IMR-90 (cell line): ENCODE results near the gene MOB3A. TPM values are rescaled to one million over a fixed set of nuclear protein-coding genes. Genes with fewer than 3 reads are reported as not detected.
"Not testable (repeated sequence)": the region's sequence is repeated elsewhere in the genome, so short reads cannot be mapped to it uniquely, and the experiment has no call there.

Experiments
- ATAC-seq: fragments of 200-7000 bp; cut with Tn5 transposase; 2 replicates; pipeline ENCODE4 v1.9.1; 2020; ENCODE audit warnings: low read depth, mild to moderate bottlenecking, moderate library complexity
- BruUV-seq: library from RNA; stranded (reverse); fragments of 400-500 nt; replicated peaks from 2 replicates; lab custom pipeline; 2021; lab: Mats Ljungman, UMichigan
- CTCF ChIA-PET: fragments of 300-600 bp; formaldehyde crosslinking; extraction: SDS; loops from one replicate; lab custom pipeline; 2021; ENCODE audit warnings: antibody characterized with exemption; lab: Yijun Ruan, JAX
- POLR2A ChIA-PET: fragments of 300-600 bp; sonication (Branson Sonifier 250); formaldehyde crosslinking; loops from one replicate; lab custom pipeline; 2022; ENCODE audit warnings: antibody characterized with exemption; ENCODE audit not compliant: unreplicated experiment; lab: Charles Lee
- DNase-seq: peaks from one replicate; pipeline ENCODE4 v3.0.0; 2013
- H2AFZ ChIP-seq: replicated peaks from 2 replicates; pipeline ENCODE3; 2013; ENCODE audit warnings: low read length, mild to moderate bottlenecking; ENCODE audit not compliant: poor library complexity
- H2AK5ac ChIP-seq: 2 replicates; pipeline ENCODE4 v1.6.1; 2013; ENCODE audit warnings: low read depth, low read length, inconsistent platforms
- H2AK9ac ChIP-seq: replicated peaks from 2 replicates; pipeline ENCODE3; 2013; ENCODE audit warnings: mild to moderate bottlenecking, low read depth, low read length, moderate library complexity; ENCODE audit not compliant: poor library complexity
- H2BK120ac ChIP-seq: 2 replicates; pipeline ENCODE4 v1.6.1; 2013; ENCODE audit warnings: low read depth, low read length, inconsistent platforms
- H2BK15ac ChIP-seq: 3 replicates; pipeline ENCODE4 v1.6.1; 2013; ENCODE audit warnings: low read depth, low read length, inconsistent platforms
- H2BK20ac ChIP-seq: 2 replicates; pipeline ENCODE4 v1.6.1; 2013; ENCODE audit warnings: low read depth, mild to moderate bottlenecking, inconsistent platforms, low read length, moderate library complexity
- H2BK5ac ChIP-seq: 2 replicates; pipeline ENCODE4 v1.6.1; 2013; ENCODE audit warnings: mild to moderate bottlenecking, low read depth, low read length, inconsistent platforms; ENCODE audit not compliant: poor library complexity, severe bottlenecking
- H3K14ac ChIP-seq: replicated peaks from 2 replicates; pipeline ENCODE4 v1.6.1; 2013; ENCODE audit warnings: low read depth, low read length, inconsistent platforms
- H3K18ac ChIP-seq: 2 replicates; pipeline ENCODE4 v1.6.1; 2013; ENCODE audit warnings: low read depth, low read length, control low read depth
- H3K23ac ChIP-seq: 2 replicates; pipeline ENCODE4 v1.6.1; 2013; ENCODE audit warnings: low read depth, low read length, inconsistent platforms
- H3K27ac ChIP-seq: 2 replicates; pipeline ENCODE4 v1.5.1; 2013; ENCODE audit warnings: mild to moderate bottlenecking, control low read depth, low read length; ENCODE audit not compliant: insufficient read depth
- H3K27me3 ChIP-seq: 2 replicates; pipeline ENCODE4 v1.6.1; 2013; ENCODE audit warnings: low read length; ENCODE audit not compliant: control insufficient read depth, insufficient read depth
- H3K36me3 ChIP-seq: 2 replicates; pipeline ENCODE4 v1.6.1; 2013; ENCODE audit warnings: low read length, mixed read lengths; ENCODE audit not compliant: control insufficient read depth, insufficient read depth
- H3K4ac ChIP-seq: 2 replicates; pipeline ENCODE4 v1.6.1; 2013; ENCODE audit warnings: low read depth, low read length, inconsistent platforms
- H3K4me1 ChIP-seq: 2 replicates; pipeline ENCODE4 v1.6.1; 2013; ENCODE audit warnings: low read length, mixed read lengths; ENCODE audit not compliant: control insufficient read depth, insufficient read depth
- H3K4me2 ChIP-seq: 2 replicates; pipeline ENCODE4 v1.6.1; 2013; ENCODE audit warnings: low read depth, mild to moderate bottlenecking, control low read depth, low read length, moderate library complexity
- H3K4me3 ChIP-seq: 2 replicates; pipeline ENCODE4 v1.5.1; 2013; ENCODE audit warnings: low read depth, mild to moderate bottlenecking, control low read depth, low read length, moderate library complexity; ENCODE audit not compliant: insufficient read depth
- H3K56ac ChIP-seq: 2 replicates; pipeline ENCODE4 v1.6.1; 2013; ENCODE audit warnings: low read length, inconsistent platforms; ENCODE audit not compliant: insufficient read depth; ENCODE audit errors: extremely low read depth
- H3K79me1 ChIP-seq, 2 experiments: 2 replicates each; pipeline ENCODE4 v1.6.1; 2013; ENCODE audit warnings: low read length in 2 of 2, inconsistent platforms in 1 of 2, low read depth in 1 of 2
- H3K9ac ChIP-seq: 2 replicates; pipeline ENCODE4 v1.6.1; 2013; ENCODE audit warnings: low read depth, low read length, control low read depth
- H3K9me1 ChIP-seq: 2 replicates; pipeline ENCODE4 v1.6.1; 2013; ENCODE audit warnings: low read length, inconsistent platforms; ENCODE audit not compliant: insufficient read depth
- H3K9me3 ChIP-seq: 2 replicates; pipeline ENCODE4 v1.6.1; 2013; ENCODE audit warnings: low read length; ENCODE audit not compliant: control insufficient read depth, insufficient read depth
- H4K20me1 ChIP-seq: 2 replicates; pipeline ENCODE4 v1.6.1; 2013; ENCODE audit warnings: low read length, inconsistent platforms; ENCODE audit not compliant: insufficient read depth
- H4K5ac ChIP-seq: 2 replicates; pipeline ENCODE4 v1.6.1; 2013; ENCODE audit warnings: mild to moderate bottlenecking, low read depth, low read length, control low read depth
- H4K8ac ChIP-seq, 2 experiments: 2 replicates each; pipeline ENCODE4 v1.6.1; 2013; ENCODE audit warnings: low read depth in 2 of 2, low read length in 2 of 2, control low read depth in 1 of 2, inconsistent platforms in 1 of 2
- H4K91ac ChIP-seq: 2 replicates; pipeline ENCODE4 v1.6.1; 2013; ENCODE audit warnings: low read depth, low read length, inconsistent platforms; ENCODE audit not compliant: insufficient read depth
- BHLHE40 ChIP-seq: fragments of 150-350 bp; IDR thresholded peaks from 2 replicates; pipeline ENCODE4 v1.6.1; 2016; ENCODE audit warnings: mild to moderate bottlenecking, low read depth, low read length
- CEBPB ChIP-seq: IDR thresholded peaks from 2 replicates; pipeline ENCODE4 v1.6.1; 2012; ENCODE audit warnings: low read depth, low read length, improper control_type of control experiment
- WGBS, 2 experiments: methylation state at CpG; one replicate each; pipeline versions ENCODE4 v1.1.5 to v1.1.7; 2013; ENCODE audit warnings: missing lambda C conversion rate in 2 of 2; ENCODE audit not compliant: insufficient read length in 1 of 2; ENCODE audit errors: extremely low coverage in 2 of 2; 5-methylcytosine and 5-hydroxymethylcytosine counted together
- dilution Hi-C: fragments of 300-500 bp; cut with HindIII; formaldehyde crosslinking; loops from one replicate; pipeline ENCODE4 v1.14.3; 2018; ENCODE audit warnings: low sequenced_read_pairs; ENCODE audit not compliant: unreplicated experiment
- in situ Hi-C: fragments of 300-500 bp; cut with MboI; formaldehyde crosslinking; loops from 3 replicates; pipeline ENCODE4 v1.14.3; 2019; ENCODE audit warnings: low sequenced_read_pairs, inconsistent platforms, mixed read lengths
- intact Hi-C: fragments of 100-400 bp; cut with micrococcal nuclease; formaldehyde crosslinking; loops from 2 replicates; pipeline ENCODE4 v1.10.0; 2022
- polyA plus RNA-seq, 3 experiments: library from polyadenylated mRNA; depleted of rRNA; stranded (reverse); fragments of >200 nt; gene quantifications; 2 replicates each; pipeline ENCODE4 v1.2.3, GENCODE V29; 2012; ENCODE audit warnings: low replicate concordance in 1 of 3
- total RNA-seq: library from RNA; depleted of rRNA; stranded (reverse); fragments of >200 nt; gene quantifications from 2 replicates; pipeline ENCODE4 v1.2.3, GENCODE V29; 2012

MOB3A gene
- total and polyA plus RNA-seq, 2 of the 4 experiments (the other 2 are of a cell fraction), result 9.3 to 26.5 TPM

DNA sequence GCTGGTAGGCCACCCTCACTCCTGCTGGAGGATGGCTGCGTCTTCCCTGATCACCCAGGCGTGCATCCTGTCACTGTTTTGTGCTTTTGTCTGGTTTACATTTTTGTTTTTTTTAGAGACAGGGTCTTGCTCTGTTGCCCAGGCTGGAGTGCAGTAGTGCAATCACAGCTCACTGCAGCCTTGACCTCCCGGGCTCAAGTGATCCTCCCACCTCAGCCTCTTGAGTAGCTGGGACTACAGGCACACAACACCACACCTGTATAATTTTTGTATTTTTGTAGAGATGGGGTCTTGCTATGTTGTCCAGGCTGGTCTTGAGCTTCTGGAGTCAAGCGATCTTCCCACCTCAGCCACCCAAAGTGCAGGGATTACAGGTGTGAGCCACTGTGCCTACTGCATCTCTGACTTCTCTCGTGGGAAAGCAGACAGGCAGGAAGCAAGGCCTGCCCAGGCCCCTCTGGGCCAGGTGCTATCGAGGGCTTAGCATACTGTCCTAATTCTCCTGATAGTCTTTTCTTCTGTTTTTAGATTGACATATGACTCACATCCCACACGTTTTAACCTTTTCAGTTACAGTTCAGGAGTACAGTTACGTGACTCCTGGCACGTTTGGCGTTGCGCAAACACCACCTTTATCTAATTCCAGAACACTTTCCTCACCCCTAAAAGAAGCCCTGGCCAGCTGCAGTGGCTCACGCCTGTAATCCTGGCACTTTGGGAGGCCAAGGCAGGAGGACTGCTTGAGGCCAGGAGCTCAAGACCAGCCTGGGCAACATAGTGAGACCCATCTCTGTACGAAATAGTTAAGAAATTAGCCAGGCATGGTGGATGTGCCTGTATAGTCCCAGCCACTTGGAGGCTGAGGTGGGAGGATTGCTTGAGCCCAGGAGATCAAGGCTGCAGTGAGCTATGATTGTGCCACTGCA is 9.2 kb downstream of the MOB3A start:
- Histone ChIP-seq H3K36me3 (peaks cover 17% of the 10 kb centered on the region; the same call in 1 of the 2 replicates), H3K9me1 (peaks cover 15% of the 10 kb centered on the region), H4K20me1 (peaks cover 29% of the 10 kb centered on the region), H2BK5ac (peak overlapping the region; percentile 43), H3K79me1 (peaks cover 27 to 69% of the 10 kb centered on the region in 2 experiments)
- H4K5ac ChIP-seq, CTCF ChIA-PET, intact Hi-C loops, in situ Hi-C loops, H3K18ac ChIP-seq, H3K4ac ChIP-seq, H3K56ac ChIP-seq, H4K91ac ChIP-seq, H4K8ac ChIP-seq, H2BK15ac ChIP-seq, H2AK9ac ChIP-seq, H3K4me3 ChIP-seq, H3K9me3 ChIP-seq, H3K9ac ChIP-seq, H2AK5ac ChIP-seq, dilution Hi-C loops, ATAC-seq, H2BK20ac ChIP-seq, H2AFZ ChIP-seq, H3K14ac ChIP-seq, H3K27me3 ChIP-seq, H3K27ac ChIP-seq, H3K23ac ChIP-seq, BruUV-seq, POLR2A ChIA-PET, H3K4me1 ChIP-seq, H3K4me2 ChIP-seq, H2BK120ac ChIP-seq: not testable (repeated sequence)
- TF ChIP-seq CEBPB (peak; percentile 78), BHLHE40 (peak; percentile 75)
- 87% methylated on average over 4 of the region's 13 CpGs; no CpG with 5 or more reads in 1 of the 2 experiments for WGBS, 2 experiments
- peak; percentile 38 for DNase-seq
